ENCODE results near the gene RIBC1.

RIBC1 gene

GRCh38 chrX:53374222-53374820 lies 48.4 kb upstream of the RIBC1 start:
- POLR2A ChIA-PET, result interaction anchor here (6.3 kb wide), 1 partner anchor 48 kb away, joined by 29 read pairs; the partner anchor contains the start of genes RIBC1 and SMC1A
- Histone ChIP-seq H3K27ac (ENCODE audit: extremely low read depth, low read depth, low read length) (no peak overlapping the region), H3K4me3 (ENCODE audit: low read depth, low read length) (no peak overlapping the region), H3K9me3 (ENCODE audit: control insufficient read depth, insufficient read depth, low read depth, low read length) (no peaks in the 10 kb centered on the region), H3K36me3 (ENCODE audit: control insufficient read depth in 2 of 2, insufficient read depth in 1 of 2, low read length in 2 of 2) (peaks cover 24 to 39% of the 10 kb centered on the region in 2 experiments; a peak in 2 of 3 replicates), H3K4me1 (ENCODE audit: control insufficient read depth, insufficient read depth, low read length) (no peaks in the 10 kb centered on the region)
- CTCF ChIA-PET, result interaction anchor here (0.5 to 2.4 kb wide), 11 partner anchors 12 to 91 kb away, joined by 3 to 13 read pairs (median 4); no protein-coding TSS in a partner anchor
- no peak for TF ChIP-seq RBAK (tag by site-specific recombination; IDR thresholded peaks at IDR 0.05)
- TF ChIP-seq ZNF366 (tag by site-specific recombination; conservative IDR thresholded peaks at IDR 0.05), result no peak
- TF ChIP-seq ZNF660 (tag by site-specific recombination; IDR thresholded peaks at IDR 0.05), result no peak
- TF ChIP-seq GLIS1 (tag by site-specific recombination; IDR thresholded peaks at IDR 0.05), result peak; percentile 92
- TF ChIP-seq ZNF2 (tag by site-specific recombination; IDR thresholded peaks at IDR 0.05), result 0 out of 2 replicates have a peak, but pooled peaks have one; percentile 8
- TF ChIP-seq ZNF37A (tag by site-specific recombination; IDR thresholded peaks at IDR 0.05), result no peak
- TF ChIP-seq, protein P1, sequence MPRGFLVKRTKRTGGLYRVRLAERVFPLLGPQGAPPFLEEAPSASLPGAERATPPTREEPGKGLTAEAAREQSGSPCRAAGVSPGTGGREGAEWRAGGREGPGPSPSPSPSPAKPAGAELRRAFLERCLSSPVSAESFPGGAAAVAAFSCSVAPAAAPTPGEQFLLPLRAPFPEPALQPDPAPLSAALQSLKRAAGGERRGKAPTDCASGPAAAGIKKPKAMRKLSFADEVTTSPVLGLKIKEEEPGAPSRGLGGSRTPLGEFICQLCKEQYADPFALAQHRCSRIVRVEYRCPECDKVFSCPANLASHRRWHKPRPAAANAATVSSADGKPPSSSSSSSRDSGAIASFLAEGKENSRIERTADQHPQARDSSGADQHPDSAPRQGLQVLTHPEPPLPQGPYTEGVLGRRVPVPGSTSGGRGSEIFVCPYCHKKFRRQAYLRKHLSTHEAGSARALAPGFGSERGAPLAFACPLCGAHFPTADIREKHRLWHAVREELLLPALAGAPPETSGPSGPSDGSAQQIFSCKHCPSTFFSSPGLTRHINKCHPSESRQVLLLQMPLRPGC (tag by site-specific recombination; IDR thresholded peaks at IDR 0.05), result no peak
- TF ChIP-seq ZSCAN30 (tag by site-specific recombination; IDR thresholded peaks at IDR 0.05), result no peak
- TF ChIP-seq EGR2 (tag by site-specific recombination; IDR thresholded peaks at IDR 0.05; ENCODE audit: low read depth), result no peak
- no peak for TF ChIP-seq ZNF544 (tag by site-specific recombination; IDR thresholded peaks at IDR 0.05)
- no peak for TF ChIP-seq KLF17 (tag by site-specific recombination; IDR thresholded peaks at IDR 0.05)
- no peak for TF ChIP-seq ZNF202 (tag by site-specific recombination; IDR thresholded peaks at IDR 0.05; ENCODE audit: borderline replicate concordance)
- no peak for TF ChIP-seq ZNF555 (tag by site-specific recombination; conservative IDR thresholded peaks at IDR 0.05)
- no peak for TF ChIP-seq ZNF645 (tag by site-specific recombination; IDR thresholded peaks at IDR 0.05)
- no peak for TF ChIP-seq PRDM4 (tag by site-specific recombination; IDR thresholded peaks at IDR 0.05)
- TF ChIP-seq ZFHX2 (tag by site-specific recombination; conservative IDR thresholded peaks at IDR 0.05), result no peak
- TF ChIP-seq ZNF791 (tag by site-specific recombination; IDR thresholded peaks at IDR 0.05), result no peak
- no peak for TF ChIP-seq ZNF670 (tag by site-specific recombination; IDR thresholded peaks at IDR 0.05; ENCODE audit: low read depth)
- no peak for TF ChIP-seq ZNF513 (tag by site-specific recombination; IDR thresholded peaks at IDR 0.05)
- TF ChIP-seq SP2 (tag by site-specific recombination; IDR thresholded peaks at IDR 0.05), result no peak
- peak; percentile 9; the same call in 1 of the 2 replicates for TF ChIP-seq ZIC2 (tag by site-specific recombination; IDR thresholded peaks at IDR 0.05)
- no peak for TF ChIP-seq ZNF776 (tag by site-specific recombination; IDR thresholded peaks at IDR 0.05; ENCODE audit: borderline replicate concordance)
- no peak for TF ChIP-seq ZNF335 (tag by site-specific recombination; conservative IDR thresholded peaks at IDR 0.05)
- TF ChIP-seq ZNF184 (tag by site-specific recombination; IDR thresholded peaks at IDR 0.05), result no peak
- no peak; the same call in 1 of the 2 replicates for TF ChIP-seq PRDM1 (tag by site-specific recombination; IDR thresholded peaks at IDR 0.05)
- no peak for TF ChIP-seq ZNF404 (tag by site-specific recombination; IDR thresholded peaks at IDR 0.05)
- TF ChIP-seq PRDM10 (tag by site-specific recombination; IDR thresholded peaks at IDR 0.05), result peak; percentile 28; the same call in 1 of the 2 replicates

All from HEK293 (cell line).